ENCODE data around the gene SRRT.

SRRT gene

DNA sequence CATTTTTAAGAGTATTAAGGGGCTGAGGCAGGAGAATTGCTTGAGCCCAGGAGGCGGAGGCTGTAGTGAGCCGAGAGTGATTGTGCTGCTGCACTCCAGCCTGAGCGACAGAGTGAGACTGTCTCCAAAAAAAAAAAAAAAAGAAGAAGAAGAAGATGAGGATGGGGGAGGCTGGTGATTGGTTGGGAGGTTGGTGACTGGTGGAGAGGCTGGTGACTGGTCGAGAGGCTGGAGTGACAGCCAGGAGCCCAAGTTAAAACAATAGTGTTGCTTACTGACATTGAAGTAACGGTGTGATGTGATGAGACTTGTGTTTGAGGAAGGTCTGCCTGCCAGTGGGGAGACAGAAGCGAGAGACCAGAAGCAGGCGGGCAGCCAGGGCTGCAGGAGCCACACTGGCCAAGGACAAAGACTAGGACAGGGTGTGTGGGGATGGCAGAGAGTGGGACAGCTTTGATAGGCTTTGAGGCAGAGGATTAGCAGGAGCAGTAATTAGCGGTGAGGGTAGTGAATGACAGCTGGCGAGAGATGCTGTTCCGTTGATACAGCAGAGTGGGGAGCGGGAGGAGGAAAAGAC lies 4.9 kb downstream of the SRRT start:
- Histone ChIP-seq H3K27me3 (ENCODE audit: insufficient read depth, low read length) (no peaks in the 10 kb centered on the region), H3K9me3 (ENCODE audit: low read length) (no peaks in the 10 kb centered on the region), H3K9ac (ENCODE audit: low read length) (no peak overlapping the region), H3K79me2 (ENCODE audit: insufficient read depth, low read length) (peaks cover 60% of the 10 kb centered on the region), H3K4me3 (ENCODE audit: low read depth, low read length, poor library complexity, severe bottlenecking) (no peak overlapping the region), H3K36me3 (ENCODE audit: insufficient read depth, low read length) (peaks cover 85% of the 10 kb centered on the region), H3K9me2 (ENCODE audit: low read depth, low read length) (no peaks in the 10 kb centered on the region), H2AFZ (ENCODE audit: low read length) (no peak overlapping the region), H3K4me1 (ENCODE audit: insufficient read depth, low read length, severe bottlenecking) (peaks cover 37% of the 10 kb centered on the region), H3K4me2 (ENCODE audit: low read length) (no peak overlapping the region), H3F3A (ENCODE audit: insufficient read depth, low read length) (no peaks in the 10 kb centered on the region), H3K27ac (ENCODE audit: low read depth, low read length, poor library complexity, severe bottlenecking) (no peak overlapping the region), H4K20me1 (ENCODE audit: insufficient read depth, low read length) (peaks cover 2% of the 10 kb centered on the region; the same call in 1 of the 2 replicates)
- TF ChIP-seq EZH2 (IDR thresholded peaks at IDR 0.05; ENCODE audit: borderline replicate concordance, low read length) = no peak
- TF ChIP-seq, protein P1, sequence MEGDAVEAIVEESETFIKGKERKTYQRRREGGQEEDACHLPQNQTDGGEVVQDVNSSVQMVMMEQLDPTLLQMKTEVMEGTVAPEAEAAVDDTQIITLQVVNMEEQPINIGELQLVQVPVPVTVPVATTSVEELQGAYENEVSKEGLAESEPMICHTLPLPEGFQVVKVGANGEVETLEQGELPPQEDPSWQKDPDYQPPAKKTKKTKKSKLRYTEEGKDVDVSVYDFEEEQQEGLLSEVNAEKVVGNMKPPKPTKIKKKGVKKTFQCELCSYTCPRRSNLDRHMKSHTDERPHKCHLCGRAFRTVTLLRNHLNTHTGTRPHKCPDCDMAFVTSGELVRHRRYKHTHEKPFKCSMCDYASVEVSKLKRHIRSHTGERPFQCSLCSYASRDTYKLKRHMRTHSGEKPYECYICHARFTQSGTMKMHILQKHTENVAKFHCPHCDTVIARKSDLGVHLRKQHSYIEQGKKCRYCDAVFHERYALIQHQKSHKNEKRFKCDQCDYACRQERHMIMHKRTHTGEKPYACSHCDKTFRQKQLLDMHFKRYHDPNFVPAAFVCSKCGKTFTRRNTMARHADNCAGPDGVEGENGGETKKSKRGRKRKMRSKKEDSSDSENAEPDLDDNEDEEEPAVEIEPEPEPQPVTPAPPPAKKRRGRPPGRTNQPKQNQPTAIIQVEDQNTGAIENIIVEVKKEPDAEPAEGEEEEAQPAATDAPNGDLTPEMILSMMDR (IDR thresholded peaks at IDR 0.05; ENCODE audit: low read length) = no peak

DNA sequence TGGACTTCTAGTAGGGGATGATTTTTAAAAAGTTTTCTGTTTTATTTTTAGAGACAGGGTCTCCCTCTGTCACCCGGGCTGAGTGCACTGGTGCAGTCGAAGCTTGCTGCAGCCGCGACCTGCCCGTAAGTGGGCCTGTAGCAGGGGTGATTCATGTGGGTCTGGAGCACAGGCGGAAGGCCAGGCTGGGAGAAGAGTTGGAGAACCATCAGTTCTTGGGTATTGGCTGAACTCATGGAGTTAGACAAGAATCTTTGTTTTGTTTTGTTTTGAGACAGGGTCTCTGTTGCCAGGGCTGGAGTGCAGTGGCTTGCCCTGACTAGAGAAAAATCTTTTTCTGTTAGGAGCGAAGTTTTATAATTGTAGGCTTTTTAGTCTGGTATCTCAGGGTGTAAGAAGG lies 5.7 kb downstream of the SRRT start:
- Histone ChIP-seq H3K36me3 (ENCODE audit: insufficient read depth, low read length) (peaks cover 93% of the 10 kb centered on the region), H3F3A (ENCODE audit: insufficient read depth, low read length) (no peaks in the 10 kb centered on the region), H4K20me1 (ENCODE audit: insufficient read depth, low read length) (peaks cover 2% of the 10 kb centered on the region; the same call in 1 of the 2 replicates)

DNA sequence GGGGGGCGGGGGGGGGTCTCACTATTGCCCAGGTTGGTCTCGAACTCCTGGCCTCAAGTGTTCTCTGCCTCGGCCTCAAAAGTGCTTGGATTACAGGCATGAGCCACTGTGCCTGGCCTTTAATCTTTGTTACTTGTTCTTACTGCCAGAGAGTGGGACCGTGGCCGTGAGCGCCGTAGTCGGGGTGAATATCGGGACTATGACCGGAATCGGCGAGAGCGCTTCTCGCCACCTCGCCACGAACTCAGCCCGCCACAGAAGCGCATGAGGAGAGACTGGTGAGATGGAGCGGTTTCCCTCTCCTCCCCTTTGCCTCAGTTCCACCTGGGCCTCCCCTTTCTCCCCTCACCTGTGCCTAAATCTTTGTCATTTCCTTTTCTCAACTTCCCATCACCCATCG lies 6.2 kb downstream of the SRRT start:
- no peak overlapping the region for H3K27ac ChIP-seq (ENCODE audit: low read depth, low read length, poor library complexity, severe bottlenecking)
- H3K4me3 ChIP-seq (ENCODE audit: low read depth, low read length, poor library complexity, severe bottlenecking) = no peak overlapping the region
- peaks cover 49% of the 10 kb centered on the region for H3K79me2 ChIP-seq (ENCODE audit: insufficient read depth, low read length)
- no peak overlapping the region for H2AFZ ChIP-seq (ENCODE audit: low read length)
- TF ChIP-seq, protein P1 (IDR thresholded peaks at IDR 0.05; ENCODE audit: low read length) = no peak
- no peak for TF ChIP-seq EZH2 (IDR thresholded peaks at IDR 0.05; ENCODE audit: borderline replicate concordance, low read length)
- no peaks in the 10 kb centered on the region for H3F3A ChIP-seq (ENCODE audit: insufficient read depth, low read length)
- no peak overlapping the region for H3K4me2 ChIP-seq (ENCODE audit: low read length)
- H3K9me3 ChIP-seq (ENCODE audit: low read length) = no peaks in the 10 kb centered on the region
- H3K36me3 ChIP-seq (ENCODE audit: insufficient read depth, low read length) = peaks cover 98% of the 10 kb centered on the region
- peaks cover 33% of the 10 kb centered on the region for H3K4me1 ChIP-seq (ENCODE audit: insufficient read depth, low read length, severe bottlenecking)
- H3K27me3 ChIP-seq (ENCODE audit: insufficient read depth, low read length) = no peaks in the 10 kb centered on the region
- no peaks in the 10 kb centered on the region for H3K9me2 ChIP-seq (ENCODE audit: low read depth, low read length)
- H3K9ac ChIP-seq (ENCODE audit: low read length) = no peak overlapping the region
- H4K20me1 ChIP-seq (ENCODE audit: insufficient read depth, low read length) = peaks cover 2% of the 10 kb centered on the region; the same call in 1 of the 2 replicates

More for the DNA sequence above, 5.7 kb downstream of the SRRT start:
- Histone ChIP-seq H3K9ac (ENCODE audit: low read length) (no peak overlapping the region), H3K4me2 (ENCODE audit: low read length) (no peak overlapping the region), H3K4me3 (ENCODE audit: low read depth, low read length, poor library complexity, severe bottlenecking) (no peak overlapping the region), H3K9me2 (ENCODE audit: low read depth, low read length) (no peaks in the 10 kb centered on the region), H3K9me3 (ENCODE audit: low read length) (no peaks in the 10 kb centered on the region), H3K27me3 (ENCODE audit: insufficient read depth, low read length) (no peaks in the 10 kb centered on the region), H3K79me2 (ENCODE audit: insufficient read depth, low read length) (peaks cover 54% of the 10 kb centered on the region), H3K27ac (ENCODE audit: low read depth, low read length, poor library complexity, severe bottlenecking) (no peak overlapping the region), H2AFZ (ENCODE audit: low read length) (no peak overlapping the region), H3K4me1 (ENCODE audit: insufficient read depth, low read length, severe bottlenecking) (peaks cover 37% of the 10 kb centered on the region)
- no peak for TF ChIP-seq EZH2 (IDR thresholded peaks at IDR 0.05; ENCODE audit: borderline replicate concordance, low read length)
- TF ChIP-seq, protein P1 (IDR thresholded peaks at IDR 0.05; ENCODE audit: low read length) = no peak

Measured in OCI-LY1 (cell line).